Skeletal muscle tissue (tissue), 4 donors: ENCODE data around the gene PRKN. TPM values are rescaled to one million over a fixed set of nuclear protein-coding genes. Genes with fewer than 3 reads are reported as not detected.

Source experiments
- H3K27ac ChIP-seq: one replicate; pipeline ENCODE4 v1.7.0; 2013; ENCODE audit warnings: mild to moderate bottlenecking, low read depth, low read length, inconsistent platforms
- H3K27me3 ChIP-seq, 3 donors: one replicate each; pipeline ENCODE4 v1.7.0; 2013; ENCODE audit warnings: low read length in 3 of 3; ENCODE audit not compliant: control insufficient read depth in 3 of 3, insufficient read depth in 3 of 3
- H3K36me3 ChIP-seq, 3 donors: one replicate each; pipeline ENCODE4 v1.7.0; 2013; ENCODE audit warnings: low read length in 3 of 3; ENCODE audit not compliant: control insufficient read depth in 3 of 3, insufficient read depth in 3 of 3
- H3K4me1 ChIP-seq, 3 donors: one replicate each; pipeline ENCODE4 v1.7.0; 2013; ENCODE audit warnings: low read length in 3 of 3, mild to moderate bottlenecking in 3 of 3; ENCODE audit not compliant: control insufficient read depth in 3 of 3, insufficient read depth in 3 of 3
- H3K4me3 ChIP-seq, 3 donors: one replicate each; pipeline ENCODE4 v1.7.0; 2013; ENCODE audit warnings: low read length in 3 of 3
- H3K9ac ChIP-seq, 3 donors: one replicate each; pipeline ENCODE4 v1.7.0; 2013; ENCODE audit warnings: low read length in 3 of 3, mild to moderate bottlenecking in 3 of 3, moderate library complexity in 2 of 3, low read depth in 1 of 3
- H3K9me3 ChIP-seq, 3 donors: one replicate each; pipeline ENCODE4 v1.7.0; 2013; ENCODE audit warnings: low read length in 3 of 3; ENCODE audit not compliant: control insufficient read depth in 3 of 3
- total RNA-seq: library from RNA; depleted of rRNA; stranded (reverse); fragments of >200 nt; gene quantifications from one replicate; pipeline ENCODE4 v1.2.3, GENCODE V29; 2014
- donor health status: Osteomylitis.

PRKN gene
- total RNA-seq, 1 donor from 2014 or later = 16.7 TPM

DNA sequence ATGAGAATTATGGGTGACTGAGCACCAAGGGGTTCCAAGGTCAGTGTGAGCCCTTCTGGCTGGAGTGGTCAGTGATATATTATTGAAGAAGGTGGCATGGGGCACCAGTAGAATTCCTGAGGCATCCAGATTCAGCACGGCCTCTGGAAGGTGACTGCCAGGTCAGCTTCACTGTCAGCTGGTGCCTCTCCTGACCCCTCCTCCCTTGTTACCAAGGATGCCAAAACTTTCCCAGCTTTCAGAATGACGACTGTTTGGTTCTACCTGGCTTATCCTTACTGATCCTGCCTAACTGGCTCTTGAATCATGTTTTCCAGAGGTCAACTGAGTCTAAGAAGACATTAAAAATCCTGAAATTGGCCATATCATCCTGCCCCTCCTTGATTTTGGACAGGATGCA is 1264.5 kb downstream of the PRKN start:
- Histone ChIP-seq H3K27me3 (no peaks in the 10 kb centered on the region), H3K4me1 (no peaks in the 10 kb centered on the region), H3K4me3 (no peak overlapping the region), H3K9me3 (no peaks in the 10 kb centered on the region), H3K27ac (no peak overlapping the region), H3K9ac (no peak overlapping the region), H3K36me3 (no peaks in the 10 kb centered on the region)

DNA sequence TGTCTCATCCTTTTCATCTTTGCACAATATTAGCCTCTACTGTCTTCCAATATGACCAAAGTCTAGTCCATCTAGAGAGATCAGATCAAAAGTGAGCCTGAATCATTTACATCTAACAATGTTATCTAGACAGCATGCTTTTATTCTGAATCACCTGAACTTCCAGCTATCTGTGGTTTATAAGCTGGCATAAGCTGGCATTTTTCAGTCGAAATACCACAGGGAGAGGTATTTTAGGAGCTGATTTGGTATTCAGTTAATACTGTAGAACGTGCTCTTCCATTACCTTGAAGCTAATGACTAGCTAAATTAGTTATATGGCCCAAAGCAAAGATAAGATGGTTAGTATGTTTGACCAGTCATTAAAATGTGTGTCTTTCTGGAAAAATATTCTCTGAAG is 1265.4 kb downstream of the PRKN start:
- Histone ChIP-seq H3K27me3 (no peaks in the 10 kb centered on the region), H3K4me1 (no peaks in the 10 kb centered on the region), H3K9me3 (no peaks in the 10 kb centered on the region), H3K4me3 (no peak overlapping the region), H3K27ac (no peak overlapping the region), H3K9ac (no peak overlapping the region), H3K36me3 (no peaks in the 10 kb centered on the region)

DNA sequence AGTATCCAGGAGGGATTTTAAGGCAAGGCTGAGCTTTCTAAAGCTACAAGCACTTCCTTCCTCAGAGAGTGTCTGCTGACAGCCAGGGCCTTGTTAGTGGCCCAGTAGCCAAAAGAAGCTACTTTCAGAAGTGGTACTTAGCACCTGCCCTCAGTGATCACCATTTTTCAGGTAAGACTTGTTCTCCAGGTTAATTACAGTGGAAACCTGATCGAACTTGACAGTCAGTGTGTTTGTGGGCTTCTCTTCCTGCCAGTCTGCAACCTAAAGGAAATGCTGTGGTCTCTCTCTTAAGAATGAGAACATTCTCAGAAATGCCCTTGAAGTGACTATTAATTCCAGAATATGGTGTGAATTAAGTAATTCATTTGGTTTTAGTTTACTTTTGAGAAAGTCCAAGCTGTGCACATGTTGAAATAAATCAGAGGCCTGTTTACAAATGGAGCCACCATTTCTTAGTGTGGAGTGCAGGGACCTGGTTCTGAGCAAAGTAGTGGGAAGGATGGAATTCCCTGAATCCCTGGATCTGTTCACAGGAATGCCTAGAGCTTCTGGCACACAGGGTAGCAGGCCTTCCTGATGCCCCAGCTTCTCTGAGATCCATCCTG is 1268.5 kb downstream of the PRKN start:
- Histone ChIP-seq H3K36me3 (no peaks in the 10 kb centered on the region), H3K9me3 (no peaks in the 10 kb centered on the region), H3K9ac (no peak overlapping the region), H3K27me3 (no peaks in the 10 kb centered on the region), H3K27ac (no peak overlapping the region), H3K4me3 (no peak overlapping the region), H3K4me1 (no peaks in the 10 kb centered on the region)

DNA sequence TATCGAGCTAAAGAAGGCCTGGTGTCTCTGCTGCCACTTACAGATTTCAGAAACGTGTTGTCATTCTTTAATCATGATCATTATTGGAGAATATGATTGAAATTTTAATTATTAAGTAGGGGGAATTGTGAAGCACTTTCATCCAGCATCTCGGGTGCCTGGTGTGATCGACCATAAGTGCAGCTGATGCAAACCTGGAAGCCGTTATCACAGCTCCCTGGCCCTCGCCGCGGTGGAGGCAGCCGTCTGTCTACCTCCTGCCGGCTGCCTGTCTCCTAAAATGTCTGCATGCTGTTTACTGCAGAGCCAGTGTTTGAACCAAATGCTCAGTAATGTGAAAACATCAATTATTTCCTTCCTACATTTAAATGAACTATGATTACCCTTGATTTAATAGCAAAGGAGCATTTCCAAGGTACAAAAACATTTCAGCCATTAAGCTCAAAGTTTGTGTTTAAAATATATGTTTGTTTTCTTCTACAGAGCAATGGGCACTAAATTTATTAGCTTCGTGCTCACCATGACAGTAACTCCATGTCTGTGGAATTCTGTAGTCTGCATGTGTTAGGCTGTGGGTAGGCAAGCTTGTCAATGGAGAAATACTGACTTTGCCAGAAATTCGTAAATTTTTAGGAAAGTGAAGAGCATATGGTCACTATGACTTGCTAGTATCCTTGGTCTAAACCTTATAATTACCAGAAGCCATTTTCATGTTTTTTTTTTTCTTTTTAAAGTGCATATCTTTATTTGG is 1269.2 kb downstream of the PRKN start:
- no peak overlapping the region for H3K27ac ChIP-seq
- no peak overlapping the region for H3K9ac ChIP-seq
- H3K9me3 ChIP-seq = no peaks in the 10 kb centered on the region
- H3K4me3 ChIP-seq = no peak overlapping the region
- H3K4me1 ChIP-seq = no peaks in the 10 kb centered on the region
- H3K36me3 ChIP-seq = no peaks in the 10 kb centered on the region
- H3K27me3 ChIP-seq = no peaks in the 10 kb centered on the region

DNA sequence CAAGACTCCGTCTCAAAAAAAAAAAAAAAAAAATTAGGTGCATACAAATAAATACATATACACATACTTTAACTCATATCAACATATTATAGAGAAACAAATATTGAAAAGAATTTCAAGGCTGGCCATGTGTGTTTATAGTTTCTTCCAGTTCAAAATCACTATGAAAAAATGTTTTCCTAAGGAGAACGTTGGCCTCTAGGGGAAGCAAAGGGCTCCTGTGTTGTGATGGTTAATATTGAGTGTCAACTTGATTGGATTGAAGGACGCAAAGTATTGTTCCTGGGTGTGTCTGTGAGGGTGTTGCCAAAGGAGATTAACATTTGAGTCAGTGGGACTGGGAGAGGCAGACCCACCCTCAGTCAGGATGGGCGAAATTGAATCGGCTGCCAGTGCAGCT is 1271.7 kb downstream of the PRKN start:
- Histone ChIP-seq H3K9me3 (no peaks in the 10 kb centered on the region), H3K4me1 (no peaks in the 10 kb centered on the region), H3K27ac (no peak overlapping the region), H3K27me3 (no peaks in the 10 kb centered on the region), H3K9ac (no peak overlapping the region), H3K4me3 (no peak overlapping the region), H3K36me3 (no peaks in the 10 kb centered on the region)

DNA sequence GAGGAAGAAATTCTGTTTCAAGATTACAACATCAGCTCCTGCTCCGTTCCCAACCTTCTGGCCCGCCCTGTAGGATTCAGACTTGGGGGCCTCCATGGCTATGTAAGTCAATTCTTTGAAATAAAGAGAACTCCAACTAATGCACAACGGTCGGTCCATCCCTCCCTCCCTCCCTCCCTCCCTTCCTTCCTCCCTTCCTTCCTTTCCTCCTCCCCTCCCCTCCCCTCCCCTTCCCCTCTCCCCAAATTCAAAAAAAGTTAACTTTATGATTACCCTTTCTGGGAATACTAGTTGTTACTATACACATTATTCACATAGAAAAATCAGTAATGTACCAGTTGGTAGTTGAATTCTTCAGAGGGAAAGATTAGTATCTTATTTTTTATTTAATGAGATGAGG is 1274.0 kb downstream of the PRKN start:
- H3K9ac ChIP-seq = no peak overlapping the region
- H3K36me3 ChIP-seq = no peaks in the 10 kb centered on the region
- H3K4me3 ChIP-seq = no peak overlapping the region
- no peaks in the 10 kb centered on the region for H3K27me3 ChIP-seq
- H3K4me1 ChIP-seq = no peaks in the 10 kb centered on the region
- H3K9me3 ChIP-seq = no peaks in the 10 kb centered on the region
- no peak overlapping the region for H3K27ac ChIP-seq

DNA sequence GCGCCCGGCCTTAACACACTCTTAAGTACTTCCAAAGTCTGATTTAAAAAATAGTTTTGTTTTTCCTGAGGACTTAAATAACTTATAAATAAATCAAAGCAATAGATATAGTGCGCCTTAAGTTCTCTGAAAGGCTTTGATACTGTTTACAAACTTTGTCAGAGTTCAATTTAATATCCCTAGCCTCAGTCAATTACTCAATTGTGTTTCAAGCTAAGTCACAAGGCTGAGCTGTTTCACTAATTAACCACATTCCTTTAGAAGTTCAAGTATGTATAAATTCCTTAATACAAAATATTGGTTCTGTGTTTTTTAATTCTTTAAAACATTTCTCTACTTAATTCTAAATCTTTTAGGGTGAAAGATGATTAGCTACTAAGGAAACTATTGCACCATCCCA is 1275.3 kb downstream of the PRKN start:
- Histone ChIP-seq H3K36me3 (no peaks in the 10 kb centered on the region), H3K9ac (no peak overlapping the region), H3K4me3 (no peak overlapping the region), H3K4me1 (no peaks in the 10 kb centered on the region), H3K9me3 (no peaks in the 10 kb centered on the region), H3K27me3 (no peaks in the 10 kb centered on the region), H3K27ac (no peak overlapping the region)

DNA sequence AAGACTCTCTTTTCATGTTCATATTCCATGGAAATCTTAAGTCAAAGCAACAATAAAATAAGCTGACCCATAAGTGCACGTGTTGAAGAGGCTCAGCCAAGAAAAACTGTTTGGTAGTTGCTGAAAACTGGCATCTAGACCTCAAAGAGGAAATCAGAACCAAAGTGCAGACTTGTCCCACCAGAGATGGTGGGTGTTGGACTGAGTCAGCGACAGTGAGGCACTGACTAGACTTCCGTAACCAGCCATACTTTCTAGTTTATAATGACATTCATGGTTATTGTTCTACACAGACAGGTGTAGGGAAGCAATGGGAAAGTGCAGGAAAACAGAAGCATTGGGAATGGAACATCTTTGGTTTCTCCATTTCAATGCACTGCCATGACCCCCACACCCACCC is 1278.0 kb downstream of the PRKN start:
- no peak overlapping the region for H3K9ac ChIP-seq
- no peaks in the 10 kb centered on the region for H3K9me3 ChIP-seq
- no peaks in the 10 kb centered on the region for H3K36me3 ChIP-seq
- no peak overlapping the region for H3K27ac ChIP-seq
- H3K4me3 ChIP-seq = no peak overlapping the region
- no peaks in the 10 kb centered on the region for H3K27me3 ChIP-seq
- H3K4me1 ChIP-seq = peaks cover 10 to 12% (median 10%) of the 10 kb centered on the region in 3 donors

DNA sequence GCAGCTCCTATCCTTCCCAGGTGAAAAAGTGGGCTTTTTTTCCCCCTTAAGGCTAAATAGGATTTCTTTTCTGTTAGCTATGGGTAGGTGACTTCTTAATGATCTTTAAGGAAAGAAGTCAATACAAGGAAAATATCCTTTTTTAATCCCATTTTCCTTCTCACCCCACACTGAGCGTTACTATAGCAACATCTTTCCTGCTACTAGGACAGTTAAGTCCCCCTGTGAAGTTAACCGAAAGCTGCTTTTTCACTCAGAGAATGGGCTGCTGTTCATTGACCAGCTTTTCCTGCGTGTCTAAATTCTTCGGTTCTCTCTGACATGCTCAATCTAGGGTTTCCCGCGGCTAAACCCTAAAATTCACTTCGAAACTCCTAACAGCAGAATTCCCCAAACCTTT is 1280.6 kb downstream of the PRKN start:
- Histone ChIP-seq H3K9ac (no peak overlapping the region), H3K4me3 (no peak overlapping the region), H3K27ac (no peak overlapping the region), H3K27me3 (no peaks in the 10 kb centered on the region), H3K36me3 (no peaks in the 10 kb centered on the region), H3K9me3 (no peaks in the 10 kb centered on the region), H3K4me1 (peaks cover 10 to 21% (median 13%) of the 10 kb centered on the region in 3 donors)

DNA sequence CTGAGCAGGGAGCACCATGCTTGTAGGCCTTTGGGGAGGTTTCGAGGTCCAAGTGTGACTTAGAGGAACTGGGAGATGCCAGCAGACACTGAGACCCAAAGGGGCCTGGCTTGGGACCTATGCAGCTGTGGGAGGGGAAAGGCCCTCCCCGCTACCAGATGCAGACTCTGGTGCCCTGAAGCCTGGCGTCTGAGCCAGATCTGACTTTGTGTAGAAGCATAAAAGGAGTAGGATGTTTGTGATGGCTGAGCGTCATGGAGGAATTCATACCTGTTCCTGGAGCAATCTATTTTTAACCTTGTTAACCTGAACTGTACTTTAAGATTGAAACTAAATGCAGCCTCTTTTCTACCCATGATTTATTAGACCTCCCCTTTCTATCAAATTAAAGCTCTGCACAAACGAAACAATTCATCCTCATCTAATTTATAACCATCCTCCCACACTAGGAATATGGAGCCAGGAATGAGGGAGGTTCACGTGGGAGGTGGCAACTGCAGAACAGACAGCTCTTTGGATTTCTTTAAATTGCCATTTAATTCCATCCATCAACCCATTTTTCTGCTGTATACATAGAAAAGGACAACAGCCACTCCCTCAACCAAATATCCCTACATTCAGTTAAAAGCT is 1281.2 kb downstream of the PRKN start:
- peaks cover 10 to 21% (median 13%) of the 10 kb centered on the region in 3 donors for H3K4me1 ChIP-seq
- H3K9me3 ChIP-seq = no peaks in the 10 kb centered on the region
- no peak overlapping the region for H3K4me3 ChIP-seq
- no peaks in the 10 kb centered on the region for H3K36me3 ChIP-seq
- H3K27ac ChIP-seq = no peak overlapping the region
- no peaks in the 10 kb centered on the region for H3K27me3 ChIP-seq
- no peak overlapping the region for H3K9ac ChIP-seq
